Coronary artery (tissue), 2 donors: ENCODE measurements around the gene HEATR5B.

Source experiments
- DNase-seq: peaks from one replicate; pipeline ENCODE4 v3.0.0-alpha.2; 2017; ENCODE audit warnings: low spot score
- H3K27ac ChIP-seq, 2 donors: fragments of 200-600 bp; sonication (generic); one replicate each; pipeline ENCODE4 v1.5.1; 2016 to 2019
- H3K4me3 ChIP-seq: fragments of 200-600 bp; sonication (generic); 2 replicates; pipeline ENCODE4 v1.5.1; 2016; ENCODE audit warnings: mild to moderate bottlenecking, moderate library complexity
- CTCF ChIP-seq: fragments of 200-600 bp; sonication (generic); IDR thresholded peaks from one replicate; pipeline ENCODE4 v1.5.1; 2019; ENCODE audit warnings: antibody characterized with exemption

HEATR5B gene

GRCh38 chr2:36973320-36973719, 110.9 kb downstream of the HEATR5B start:
- no peak for DNase-seq
- Histone ChIP-seq H3K27ac (no peak overlapping the region), H3K4me3 (no peak overlapping the region)
- TF ChIP-seq CTCF: no peak

GRCh38 chr2:36971990-36972389, 112.2 kb downstream of the HEATR5B start:
- Histone ChIP-seq H3K27ac (no peak overlapping the region), H3K4me3 (no peak overlapping the region)
- TF ChIP-seq CTCF: no peak
- DNase-seq: no peak

- no peak for TF ChIP-seq CTCF
- DNase-seq: no peak
- H3K27ac ChIP-seq: peak overlapping the region; percentile 54 to 85
- peak overlapping the region; percentile 84 for H3K4me3 ChIP-seq
These were observed 116.8 kb downstream of the HEATR5B start for GRCh38 chr2:36967236-36967876.

- Histone ChIP-seq H3K27ac (peak within 1 kb of the TSS; percentile 87), H3K4me3 (peak within 1 kb of the TSS; percentile 84)
- DNase-seq: peak; percentile 97
- TF ChIP-seq CTCF: no peak
These were observed 117.6 kb downstream of the HEATR5B start, which contains the start of gene STRN for GRCh38 chr2:36966370-36967235. Gene STRN (minus strand): TSS chr2:36966536. CDS start chr2:36966463, 73 bp downstream.

GRCh38 chr2:36965751-36966369, 118.3 kb downstream of the HEATR5B start:
- H3K4me3 ChIP-seq: peak overlapping the region; percentile 84
- no peak for TF ChIP-seq CTCF
- DNase-seq: peak; percentile 75
- peak overlapping the region; percentile 87 for H3K27ac ChIP-seq

- no peak for TF ChIP-seq CTCF
- peak overlapping the region; percentile 84 for H3K4me3 ChIP-seq
- no peak overlapping the region for H3K27ac ChIP-seq
- no peak for DNase-seq
These were observed 119.0 kb downstream of the HEATR5B start for GRCh38 chr2:36965206-36965605.
